Lower leg skin (tissue), 3 donors: ENCODE data around the gene CCT3.

Experiments
- CTCF ChIP-seq, 3 donors: fragments of 450-650 bp; IDR thresholded peaks; one replicate each; pipeline ENCODE4 v1.5.1; 2016; ENCODE audit warnings: antibody characterized with exemption in 3 of 3, mild to moderate bottlenecking in 3 of 3, moderate library complexity in 2 of 3
- POLR2A ChIP-seq, 2 donors: fragments of 450-650 bp; IDR thresholded peaks; one replicate each; pipeline ENCODE4 v1.6.1; 2016 to 2017; ENCODE audit warnings: antibody characterized with exemption in 2 of 2, mild to moderate bottlenecking in 1 of 2, moderate library complexity in 1 of 2

- no peak for TF ChIP-seq POLR2A (IDR thresholded peaks at IDR 0.05)
- TF ChIP-seq CTCF (IDR thresholded peaks at IDR 0.05) = no peak
These were observed 18.4 kb downstream of the CCT3 start for GRCh38 chr1:156319664-156320063.
